NCI-H2227 (cell line): ENCODE measurements around the gene PAFAH1B1.

Source experiments
- DNase-seq: peaks from one replicate; lab custom pipeline; 2025; ENCODE audit not compliant: unreplicated experiment; lab: John Stamatoyannopoulos, UW

PAFAH1B1 gene

DNA sequence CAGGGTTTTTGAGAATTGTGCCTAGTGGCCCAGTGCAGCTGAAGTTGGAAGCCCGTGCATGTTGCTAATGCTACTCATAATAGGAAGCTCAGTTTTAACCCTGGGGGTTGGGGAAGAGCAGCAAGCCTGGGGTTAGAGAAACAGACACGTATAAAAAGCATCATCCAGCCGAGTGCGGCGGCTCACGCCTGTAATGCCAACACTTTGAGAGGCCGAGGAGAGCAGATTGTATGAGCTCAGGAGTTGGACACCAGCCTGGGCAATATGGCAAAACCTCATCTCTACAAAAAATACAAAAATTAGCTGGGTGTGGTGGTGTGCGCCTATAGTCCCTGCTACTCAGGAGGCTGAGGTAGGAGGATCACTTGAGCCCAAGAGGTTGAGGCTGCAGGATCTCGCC, 120.4 kb downstream of the PAFAH1B1 start:
- DNase-seq, result no peak

DNA sequence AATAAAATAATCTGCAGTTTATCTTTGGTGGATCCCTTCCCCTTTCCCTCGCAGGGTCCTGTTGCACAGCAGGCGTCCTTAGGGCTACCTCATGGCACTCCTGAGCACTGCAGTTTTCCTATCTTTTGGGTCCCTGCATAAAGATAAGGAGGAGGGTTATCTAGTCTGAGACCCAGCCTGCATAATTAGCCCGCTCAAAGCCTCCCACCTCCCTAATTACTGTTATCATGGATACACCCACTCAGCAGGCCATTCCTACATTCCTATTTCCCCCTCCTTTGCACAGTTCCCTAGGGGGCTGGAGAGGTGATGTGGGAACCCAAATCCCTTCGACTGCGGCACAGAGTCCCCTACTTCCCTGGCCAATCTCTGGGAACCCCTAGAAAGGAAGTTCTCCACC, 123.2 kb downstream of the PAFAH1B1 start:
- DNase-seq, result peak; percentile 8

DNA sequence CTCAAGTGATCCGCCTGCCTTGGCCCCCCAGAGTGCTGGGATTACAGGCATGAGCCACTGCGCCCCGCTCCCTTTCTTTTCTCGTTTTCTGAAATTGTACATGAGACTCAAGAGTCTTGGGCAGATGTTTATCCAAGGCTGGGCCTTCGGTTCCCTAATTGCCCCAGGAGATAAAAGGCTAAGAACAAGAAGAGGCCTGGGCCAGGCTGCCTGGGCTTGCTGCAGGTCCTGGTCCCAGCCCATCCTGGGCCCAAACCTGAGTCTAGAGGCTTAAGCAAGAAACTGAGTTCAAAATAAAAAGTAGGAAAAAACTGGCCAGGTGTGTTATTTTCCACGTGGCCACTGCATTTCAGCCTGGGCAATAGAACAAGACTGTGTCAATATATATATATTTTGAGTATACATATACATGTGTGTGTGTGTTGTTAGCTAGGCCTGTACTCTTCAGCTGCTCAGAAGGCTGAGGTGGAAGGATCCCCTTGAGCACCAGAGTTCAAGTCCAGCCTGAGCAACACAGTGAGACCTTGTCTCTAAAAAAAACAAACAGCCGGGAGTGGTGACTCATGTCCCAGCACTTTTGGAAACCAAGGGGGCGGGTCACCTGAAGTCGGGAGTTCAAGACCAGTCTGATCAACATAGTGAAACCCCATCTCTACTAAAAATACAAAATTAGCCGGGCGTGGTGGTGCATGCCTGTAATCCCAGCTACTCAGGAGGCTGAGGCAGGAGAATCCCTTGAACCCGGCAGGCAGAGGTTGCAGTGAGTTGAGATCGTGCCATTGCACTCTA, 124.9 kb downstream of the PAFAH1B1 start:
- DNase-seq, result no peak

DNA sequence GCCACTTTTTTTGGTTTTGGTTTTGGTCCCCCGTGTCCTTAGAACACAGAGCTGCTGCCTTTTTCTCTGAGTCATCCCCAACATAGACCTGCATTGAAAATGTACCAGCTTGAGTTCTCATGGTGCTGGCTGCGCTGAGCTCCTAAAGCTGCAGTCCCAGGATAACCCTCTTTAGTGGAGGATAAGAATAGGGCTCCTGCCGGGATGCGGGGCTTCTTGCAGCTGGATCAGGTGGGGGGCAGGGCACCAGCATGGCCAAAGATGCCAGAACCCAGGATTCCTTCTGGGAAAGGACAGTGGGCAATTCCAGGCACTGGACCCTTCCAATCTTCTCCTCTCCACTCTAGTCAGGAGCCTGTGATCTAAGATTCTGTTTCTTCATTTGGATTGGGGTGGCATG, 126.4 kb downstream of the PAFAH1B1 start:
- DNase-seq, result no peak

DNA sequence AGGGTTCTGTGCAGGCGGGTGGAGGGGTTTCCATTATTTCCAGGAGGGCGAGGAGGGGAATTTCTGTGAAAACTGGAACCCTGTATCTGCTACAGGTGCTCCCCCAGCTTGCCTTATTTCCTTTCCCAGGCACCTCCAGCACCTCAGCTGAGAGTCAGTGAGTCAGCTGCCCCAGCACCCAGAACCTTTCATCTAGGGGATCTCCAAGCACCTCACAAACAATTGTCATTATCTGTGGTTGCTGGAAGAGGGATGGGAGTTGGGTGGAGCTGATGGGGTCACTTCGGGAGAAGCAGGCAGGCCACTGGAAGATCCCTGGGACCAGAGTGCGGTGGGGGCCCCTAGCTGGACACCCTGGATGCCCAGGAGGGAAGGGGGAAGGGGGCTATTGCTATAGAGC, 128.1 kb downstream of the PAFAH1B1 start:
- DNase-seq, result no peak

DNA sequence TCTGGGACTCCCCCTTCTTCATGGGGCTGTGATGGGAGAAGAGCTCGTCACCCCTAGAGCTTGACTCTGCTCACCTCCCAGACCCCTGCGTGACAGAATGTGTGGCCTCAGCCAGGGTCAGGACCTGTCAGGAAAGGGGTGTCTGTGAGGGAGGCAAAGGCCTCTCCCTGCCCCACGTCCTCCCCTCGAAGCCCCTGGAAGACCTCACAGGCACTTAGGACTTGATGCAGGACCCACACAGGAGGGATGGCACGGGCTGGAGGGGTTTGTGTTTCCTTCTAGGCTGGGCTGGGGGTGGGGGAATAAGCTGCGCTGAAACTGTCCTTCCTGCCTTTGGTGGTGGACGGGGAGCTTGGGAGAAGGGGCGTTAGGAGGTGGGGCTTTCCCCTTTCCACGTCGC, 129.2 kb downstream of the PAFAH1B1 start:
- no peak for DNase-seq

DNA sequence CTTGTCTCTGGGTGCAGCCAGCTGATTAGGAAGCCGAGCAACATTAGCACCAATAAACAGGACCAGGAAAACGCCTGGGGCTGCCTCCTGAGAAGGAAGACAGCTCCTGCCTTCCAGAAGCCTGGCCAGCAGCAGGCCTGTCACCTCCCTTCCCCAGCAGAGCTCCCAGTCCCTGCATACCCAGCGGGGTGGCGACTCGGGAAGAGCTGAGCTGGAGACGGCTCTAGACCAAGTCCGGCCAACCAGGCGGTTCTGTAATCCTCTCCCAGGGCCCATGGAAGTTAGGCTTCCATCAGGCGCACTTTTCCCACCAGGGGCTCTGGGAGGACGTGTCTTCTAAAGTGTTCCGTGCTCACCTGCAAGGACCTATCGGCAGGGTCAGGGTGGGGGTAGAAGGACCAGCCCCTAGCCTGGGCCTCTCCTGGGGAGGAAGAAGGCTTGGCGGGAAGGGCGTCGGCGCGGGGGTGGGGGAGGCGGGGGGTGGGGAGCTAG, 130.1 kb downstream of the PAFAH1B1 start:
- DNase-seq, result no peak

DNA sequence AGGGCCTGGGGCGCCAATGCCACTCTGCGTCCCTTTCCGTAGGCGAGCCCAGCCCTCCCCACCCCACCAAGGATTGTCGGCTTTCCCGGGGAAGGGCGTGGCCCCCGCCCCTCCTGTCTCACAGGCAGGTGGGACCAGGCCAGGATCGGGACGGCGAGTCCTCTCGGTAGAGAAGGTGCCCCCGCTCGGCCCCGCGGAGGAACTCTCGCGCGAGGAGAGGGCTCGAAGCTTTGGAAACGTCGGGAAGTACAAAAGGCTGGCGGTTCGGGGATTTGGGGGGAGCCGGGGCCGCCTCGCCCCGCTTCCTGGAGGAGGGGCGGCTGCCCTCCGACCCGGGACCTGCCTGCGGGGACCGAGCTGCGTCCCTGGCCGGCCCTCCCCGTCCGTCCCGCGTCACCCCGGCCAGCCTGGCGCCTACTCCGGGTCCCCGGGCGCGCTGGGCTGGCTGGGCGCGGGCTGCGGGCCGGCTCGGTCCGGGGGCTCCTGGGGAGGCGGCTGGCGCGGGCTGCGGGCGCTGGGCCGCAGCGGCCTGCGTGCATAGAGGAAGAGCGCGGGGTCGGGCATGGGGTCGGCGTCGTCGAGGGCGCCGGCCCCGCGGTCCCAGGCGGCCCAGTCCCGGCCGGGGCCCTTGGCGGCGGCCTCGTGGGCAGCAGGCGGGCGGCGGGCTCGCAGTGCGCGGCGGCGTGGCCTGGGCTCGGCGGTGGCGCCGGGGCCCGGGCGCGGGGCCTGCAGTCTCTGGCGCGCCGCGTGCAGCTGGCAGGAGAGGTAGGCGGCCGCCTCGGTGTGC, 130.7 kb downstream of the PAFAH1B1 start:
- DNase-seq, result no peak

DNA sequence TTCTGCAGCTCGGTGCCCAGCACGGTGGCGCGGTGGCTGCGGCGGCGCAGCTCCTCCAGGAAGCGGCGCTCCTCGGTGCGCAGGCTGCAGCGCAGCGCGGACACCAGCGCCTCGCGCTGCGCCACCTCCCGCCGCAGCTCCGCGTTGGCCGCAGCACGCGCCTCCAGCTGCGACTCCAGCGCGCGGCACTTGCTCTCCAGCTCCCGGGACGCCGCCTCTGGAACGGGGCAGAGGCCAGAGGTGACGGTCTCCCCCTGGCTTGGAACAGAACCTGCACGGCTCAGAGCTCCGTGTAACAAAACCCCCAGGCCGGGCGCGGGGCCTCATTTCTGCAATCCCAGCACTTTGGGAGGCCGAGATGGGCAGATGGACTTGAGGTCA, 131.3 kb downstream of the PAFAH1B1 start:
- no peak for DNase-seq

DNA sequence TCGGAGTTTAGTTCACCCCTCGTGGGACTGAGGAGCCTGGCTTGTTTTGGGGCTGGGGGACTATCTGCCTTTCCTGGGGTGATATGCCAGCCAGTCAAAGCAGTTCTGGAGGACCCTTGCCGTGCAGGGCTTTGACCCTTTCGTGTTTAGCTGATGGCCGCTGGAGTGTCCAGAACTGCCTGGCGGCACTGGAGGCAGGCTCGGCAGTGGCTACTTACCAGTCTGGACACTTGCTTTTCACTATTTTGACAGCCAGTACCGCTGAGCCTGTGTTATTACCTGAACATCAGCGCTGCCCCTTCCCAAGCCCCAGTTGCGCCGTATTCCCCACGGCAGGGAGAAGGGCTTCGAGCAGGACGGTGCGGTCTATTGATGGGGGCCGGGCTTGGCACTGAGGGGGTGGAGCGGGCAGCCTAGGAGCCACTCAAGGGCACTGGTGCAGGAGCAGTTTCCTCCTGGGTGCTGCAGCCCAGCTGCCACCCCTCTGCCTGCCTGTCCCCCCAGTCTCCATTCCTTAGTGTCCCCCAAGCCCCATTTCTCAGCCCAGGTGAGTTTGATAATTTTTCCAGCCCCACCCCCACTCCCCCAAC, 137.4 kb downstream of the PAFAH1B1 start:
- no peak for DNase-seq

DNA sequence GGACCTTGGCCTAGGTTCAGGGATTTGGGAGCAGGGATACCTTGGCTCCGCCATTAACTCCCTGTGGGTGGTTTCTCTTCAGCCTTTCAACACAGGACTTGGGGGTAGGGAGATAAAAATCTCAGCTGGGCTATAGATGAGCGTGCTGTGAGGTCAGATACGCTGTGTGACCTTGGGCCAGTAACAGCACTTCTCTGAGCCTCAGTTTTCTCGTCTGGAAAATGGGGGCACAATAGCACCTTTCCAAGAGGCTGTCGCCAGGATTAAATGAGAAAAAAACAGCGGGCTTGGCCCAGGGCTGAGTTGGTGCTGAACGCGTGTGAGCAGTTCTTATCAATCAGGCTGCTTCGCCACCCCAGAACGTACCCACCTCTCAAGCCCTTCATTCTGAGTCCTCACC, 138.4 kb downstream of the PAFAH1B1 start:
- no peak for DNase-seq

DNA sequence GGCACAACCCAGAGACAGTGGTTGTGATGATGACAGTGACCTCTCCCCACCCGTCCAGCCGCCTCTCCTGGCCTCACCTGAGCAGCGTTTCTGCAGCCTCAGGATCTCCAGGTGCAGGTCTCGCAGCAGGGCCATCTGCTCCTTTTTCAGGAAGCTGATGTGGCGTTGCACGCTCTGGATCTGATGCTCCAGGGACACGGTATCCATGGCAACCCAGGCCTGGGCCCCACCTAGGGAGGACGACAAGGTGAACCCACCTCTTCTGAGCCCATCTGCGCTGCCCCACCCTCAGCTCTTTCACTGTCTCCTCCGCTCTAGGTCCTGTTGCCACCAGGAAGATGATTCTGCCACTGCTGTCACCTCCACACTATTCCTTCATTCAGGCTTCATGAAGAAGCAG, 141.5 kb downstream of the PAFAH1B1 start:
- no peak for DNase-seq
